ENCODE results near the gene LPIN2. TPM values are rescaled to one million over a fixed set of nuclear protein-coding genes. Genes with fewer than 3 reads are reported as not detected.

The LPIN2 gene
- polyA plus RNA-seq, 1 donor (not counting 4 experiments of a cell fraction or from before 2014, with no cell fraction given): 3.9 TPM

GRCh38 chr18:3008541-3008940 lies 4.4 kb downstream of the LPIN2 start:
- H2AFZ ChIP-seq (ENCODE audit: control insufficient read depth, low read length): no peak overlapping the region
- H3K27ac ChIP-seq (ENCODE audit: control insufficient read depth, insufficient read depth, low read length): no peak overlapping the region
- TF ChIP-seq CTCF (optimal IDR thresholded peaks at IDR 0.05 in 1 of 3, IDR thresholded peaks at IDR 0.05 in 1 of 3, conservative IDR thresholded peaks at IDR 0.05 in 1 of 3; ENCODE audit: extremely low read depth in 1 of 3, insufficient read depth in 2 of 3, low read length in 3 of 3) (no peak), EZH2 (IDR thresholded peaks at IDR 0.05; ENCODE audit: low read length) (no peak)
- no peaks in the 10 kb centered on the region for H3K27me3 ChIP-seq (ENCODE audit: control insufficient read depth, extremely low read depth, insufficient read depth, low read length)
- H3K9me3 ChIP-seq (ENCODE audit: control insufficient read depth, low read depth, low read length): no peaks in the 10 kb centered on the region
- DNase-seq (ENCODE audit: low read depth, low spot score) (no peak), FAIRE-seq (no peak)
- peaks cover 5% of the 10 kb centered on the region for H3K4me1 ChIP-seq (ENCODE audit: control insufficient read depth, extremely low read depth, insufficient read depth, low read length)
- H3K9me1 ChIP-seq (ENCODE audit: control insufficient read depth, extremely low read depth, insufficient read depth, low read length): no peaks in the 10 kb centered on the region
- H3K36me3 ChIP-seq (ENCODE audit: control insufficient read depth in 2 of 2, extremely low read depth in 1 of 2, insufficient read depth in 2 of 2, low read length in 2 of 2): no peaks in the 10 kb centered on the region
- no peaks in the 10 kb centered on the region for H3K79me2 ChIP-seq (ENCODE audit: control insufficient read depth, insufficient read depth, low read length)
- H3K9ac ChIP-seq (ENCODE audit: control insufficient read depth, extremely low read depth, insufficient read depth, low read length): no peak overlapping the region
- H3K4me3 ChIP-seq (ENCODE audit: control insufficient read depth in 2 of 3, extremely low read depth in 1 of 3, insufficient read depth in 2 of 3, low read depth in 1 of 3, low read length in 3 of 3): no peak overlapping the region
- H4K20me1 ChIP-seq (ENCODE audit: control insufficient read depth, extremely low read depth, insufficient read depth, low read length): no peaks in the 10 kb centered on the region
- H3K4me2 ChIP-seq (ENCODE audit: control insufficient read depth, extremely low read depth, insufficient read depth, low read depth, low read length): no peak overlapping the region
- dilution Hi-C loops (cut with MboI; ENCODE audit: extremely low pct_ligation_motif_present, low sequenced_read_pairs): no loop called here

GRCh38 chr18:3007491-3007890 lies 5.5 kb downstream of the LPIN2 start:
- no peak for FAIRE-seq
- H3K9me1 ChIP-seq (ENCODE audit: control insufficient read depth, extremely low read depth, insufficient read depth, low read length): no peaks in the 10 kb centered on the region
- H3K4me2 ChIP-seq (ENCODE audit: control insufficient read depth, extremely low read depth, insufficient read depth, low read depth, low read length): no peak overlapping the region
- H3K27ac ChIP-seq (ENCODE audit: control insufficient read depth, insufficient read depth, low read length): no peak overlapping the region
- dilution Hi-C loops (cut with MboI; ENCODE audit: extremely low pct_ligation_motif_present, low sequenced_read_pairs): no loop called here
- no peaks in the 10 kb centered on the region for H3K36me3 ChIP-seq (ENCODE audit: control insufficient read depth in 2 of 2, extremely low read depth in 1 of 2, insufficient read depth in 2 of 2, low read length in 2 of 2)
- H3K9ac ChIP-seq (ENCODE audit: control insufficient read depth, extremely low read depth, insufficient read depth, low read length): no peak overlapping the region
- H3K27me3 ChIP-seq (ENCODE audit: control insufficient read depth, extremely low read depth, insufficient read depth, low read length): no peaks in the 10 kb centered on the region
- H3K4me1 ChIP-seq (ENCODE audit: control insufficient read depth, extremely low read depth, insufficient read depth, low read length): peaks cover 4% of the 10 kb centered on the region
- no peak for DNase-seq (ENCODE audit: low read depth, low spot score)
- H4K20me1 ChIP-seq (ENCODE audit: control insufficient read depth, extremely low read depth, insufficient read depth, low read length): no peaks in the 10 kb centered on the region
- H3K9me3 ChIP-seq (ENCODE audit: control insufficient read depth, low read depth, low read length): no peaks in the 10 kb centered on the region
- TF ChIP-seq CTCF (optimal IDR thresholded peaks at IDR 0.05 in 1 of 3, IDR thresholded peaks at IDR 0.05 in 1 of 3, conservative IDR thresholded peaks at IDR 0.05 in 1 of 3; ENCODE audit: extremely low read depth in 1 of 3, insufficient read depth in 2 of 3, low read length in 3 of 3): no peak
- no peak for TF ChIP-seq EZH2 (IDR thresholded peaks at IDR 0.05; ENCODE audit: low read length)
- H2AFZ ChIP-seq (ENCODE audit: control insufficient read depth, low read length): no peak overlapping the region
- H3K79me2 ChIP-seq (ENCODE audit: control insufficient read depth, insufficient read depth, low read length): no peaks in the 10 kb centered on the region
- no peak overlapping the region for H3K4me3 ChIP-seq (ENCODE audit: control insufficient read depth in 2 of 3, extremely low read depth in 1 of 3, insufficient read depth in 2 of 3, low read depth in 1 of 3, low read length in 3 of 3)

Measured in keratinocyte (primary cell).